H1 (cell line): ENCODE measurements around the gene PUS7L. TPM values are rescaled to one million over a fixed set of nuclear protein-coding genes. Genes with fewer than 3 reads are reported as not detected.

Source experiments
- ATF2 ChIP-seq: IDR thresholded peaks from 2 replicates; pipeline ENCODE4 v1.6.1; 2012; ENCODE audit warnings: low read length, inconsistent platforms
- CEBPB ChIP-seq: IDR thresholded peaks from 2 replicates; pipeline ENCODE4 v1.6.1; 2012; ENCODE audit warnings: low read depth, low read length
- CHD7 ChIP-seq: fragments of 300-600 bp; sonication (generic); IDR thresholded peaks from 2 replicates; pipeline ENCODE4 v1.7.1; 2012; ENCODE audit warnings: low read length, moderate library complexity, mild to moderate bottlenecking, inconsistent platforms; ENCODE audit not compliant: insufficient replicate concordance
- HDAC2 ChIP-seq, 2 experiments: fragments of 300-600 bp in 1 of 2; sonication (generic) in 1 of 2; IDR thresholded peaks; 2 replicates each; pipeline ENCODE4 v1.6.1; 2011 to 2012; ENCODE audit warnings: low read depth in 2 of 2, low read length in 2 of 2, mild to moderate bottlenecking in 2 of 2, moderate library complexity in 2 of 2, borderline replicate concordance in 1 of 2, inconsistent platforms in 1 of 2
- PHF8 ChIP-seq: fragments of 200-600 bp; sonication (generic); conservative IDR thresholded peaks from 2 replicates; pipeline ENCODE4 v1.7.1; 2012; ENCODE audit warnings: low read depth, mild to moderate bottlenecking, inconsistent platforms, low read length, moderate library complexity
- RXRA ChIP-seq: IDR thresholded peaks from 2 replicates; pipeline ENCODE4 v1.6.1; 2011; ENCODE audit warnings: low read depth, mild to moderate bottlenecking, low read length, moderate library complexity; ENCODE audit not compliant: insufficient read depth
- SUZ12 ChIP-seq: fragments of 200-600 bp; sonication (generic); IDR thresholded peaks from 2 replicates; pipeline ENCODE4 v1.6.1; 2012; ENCODE audit warnings: mild to moderate bottlenecking, inconsistent platforms, low read length, moderate library complexity, mixed read lengths
- YY1 ChIP-seq: IDR thresholded peaks from 2 replicates; pipeline ENCODE4 v1.6.1; 2011; ENCODE audit warnings: low read depth, mild to moderate bottlenecking, low read length
- polyA plus RNA-seq, 7 experiments: library from polyadenylated mRNA; depleted of rRNA in 3 of 7; stranded (reverse) in 5 of 7; unstranded in 2 of 7; fragments of >200 nt in 5 of 7; fragments of 200-250 nt in 2 of 7; gene quantifications; 1 replicate in 5 of 7; 2 replicates in 1 of 7; 4 replicates in 1 of 7; pipeline versions ENCODE4 v1.2.1 to v1.2.3, GENCODE V29; 2011 to 2013; ENCODE audit warnings: missing spikeins in 2 of 7, mixed read lengths in 2 of 7
- total RNA-seq: library from RNA; stranded (reverse); fragmentation: NEBNext Ultra II Directional; extraction: Animal tissue kit (Norgen Biotek cat#: 25700); gene quantifications from 2 replicates; pipeline ENCODE4 v1.2.1, GENCODE V29; 2021

PUS7L gene
- total and polyA plus RNA-seq, 2 of the 8 experiments (the other 6 are each of a cell fraction or from before 2014, with no cell fraction given) = 3.6 to 26.8 TPM

- TF ChIP-seq CHD7 = no peak
- no peak for TF ChIP-seq PHF8
- TF ChIP-seq RXRA = no peak
- TF ChIP-seq HDAC2 (IDR thresholded peaks at IDR 0.05; ENCODE audit: borderline replicate concordance in 1 of 2, low read depth in 2 of 2, low read length in 2 of 2) = no peak
- no peak for TF ChIP-seq YY1
- no peak for TF ChIP-seq SUZ12
- no peak for TF ChIP-seq CEBPB
- TF ChIP-seq ATF2 = no peak
These were observed 63.7 kb downstream of the PUS7L start (continued) for GRCh38 chr12:43694879-43695278.
